Fibroblast of skin of back (primary cell): Measurements from ENCODE around the gene KRT40.

ENCODE experiments used
- DNase-seq: peaks from one replicate; pipeline ENCODE4 v3.0.0-alpha.2; 2013

The KRT40 gene

DNA sequence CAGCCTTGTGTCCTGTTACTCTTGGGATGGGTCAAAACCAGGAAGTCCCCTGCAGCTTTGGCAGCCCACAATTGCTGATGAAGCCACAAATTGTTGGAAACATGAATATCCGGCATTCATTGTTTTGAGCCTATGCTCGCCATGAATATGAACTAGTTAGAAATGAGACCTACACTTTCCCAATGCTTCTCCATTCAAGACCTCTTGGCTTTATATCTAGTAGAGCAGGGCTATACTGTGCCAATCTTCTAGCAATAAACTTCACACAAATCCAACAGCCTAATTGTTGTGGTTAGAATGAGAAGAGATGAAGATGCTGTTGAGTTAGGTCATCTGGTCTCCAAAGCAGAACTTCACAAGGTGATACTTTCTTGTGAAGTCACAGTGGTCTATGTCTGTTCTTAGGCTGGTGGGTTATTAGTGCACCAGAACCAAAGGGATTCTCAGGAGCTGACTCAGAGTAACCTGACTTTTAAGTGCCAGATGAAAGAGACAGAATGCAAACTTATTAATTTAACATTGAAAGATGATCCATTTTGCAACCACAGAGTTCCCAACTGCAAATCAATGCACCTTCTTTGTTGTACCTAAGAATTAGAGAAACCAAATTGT is 33.0 kb downstream of the KRT40 start:
- DNase-seq = no peak

DNA sequence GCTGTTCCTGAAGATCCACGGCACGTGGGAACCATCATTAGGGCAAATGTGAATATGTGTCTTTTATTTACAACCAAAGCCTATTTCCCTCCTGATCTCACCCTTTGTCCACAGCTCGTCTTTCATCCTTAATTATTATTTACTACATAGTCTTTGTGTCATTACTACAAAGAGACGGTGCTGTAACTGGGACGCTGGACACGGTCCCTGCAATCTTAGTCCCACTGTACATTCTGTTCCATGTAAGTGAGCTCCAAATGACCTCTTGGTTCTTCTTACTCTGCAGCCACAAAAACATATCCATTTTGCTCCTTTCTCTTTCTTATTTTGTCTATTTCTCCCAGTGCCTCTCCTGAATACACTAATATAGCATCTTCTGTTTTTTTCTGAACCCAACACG is 34.0 kb downstream of the KRT40 start:
- DNase-seq = no peak

GRCh38 chr17:40949418-40949817 is 34.7 kb downstream of the KRT40 start:
- no peak for DNase-seq

DNA sequence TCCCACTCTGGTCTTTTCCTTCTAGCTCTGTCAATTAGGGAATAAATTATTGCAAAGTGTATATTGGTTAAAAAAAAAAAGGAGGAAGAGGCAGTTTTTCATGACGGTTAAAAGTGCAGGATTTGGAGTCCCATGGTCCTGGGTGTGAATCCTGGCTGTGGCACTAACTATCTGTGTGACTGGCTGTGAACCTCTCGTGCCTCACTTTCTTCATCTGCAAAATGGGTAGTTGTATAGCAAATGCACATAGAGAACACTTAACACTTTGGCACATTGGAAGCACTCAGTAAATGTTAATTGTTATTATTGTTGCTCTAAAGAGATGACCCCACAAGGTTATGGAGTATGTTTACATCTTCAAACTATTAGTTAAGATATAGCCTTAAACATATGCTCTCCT is 36.2 kb downstream of the KRT40 start:
- no peak for DNase-seq

- DNase-seq = no peak
Observed at GRCh38 chr17:40945414-40945813, 38.7 kb downstream of the KRT40 start.

- no peak for DNase-seq
Observed at GRCh38 chr17:40944531-40944930, 39.6 kb downstream of the KRT40 start.

GRCh38 chr17:40942553-40942952 is 41.6 kb downstream of the KRT40 start:
- no peak for DNase-seq

- DNase-seq = no peak
Observed at GRCh38 chr17:40940266-40940665, 43.9 kb downstream of the KRT40 start.

DNA sequence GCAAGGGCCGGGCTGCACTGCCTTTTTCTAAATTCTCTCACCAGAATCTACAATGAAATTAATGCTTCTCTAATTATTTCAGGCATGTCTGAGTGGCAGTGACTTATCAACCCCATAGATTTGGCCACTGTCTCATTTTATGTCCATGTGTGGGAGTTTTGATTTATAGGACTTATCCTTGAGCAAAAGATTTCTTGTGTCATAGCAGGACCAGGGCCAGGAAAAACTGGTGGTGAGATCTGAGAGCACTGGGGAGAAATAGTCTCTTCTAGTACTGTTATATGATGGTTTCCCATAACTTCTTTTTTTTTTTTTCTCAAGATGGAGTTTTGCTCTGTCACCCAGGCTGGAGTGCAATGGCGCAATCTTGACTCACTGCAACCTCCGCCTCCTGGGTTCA is 45.1 kb downstream of the KRT40 start:
- no peak for DNase-seq

DNA sequence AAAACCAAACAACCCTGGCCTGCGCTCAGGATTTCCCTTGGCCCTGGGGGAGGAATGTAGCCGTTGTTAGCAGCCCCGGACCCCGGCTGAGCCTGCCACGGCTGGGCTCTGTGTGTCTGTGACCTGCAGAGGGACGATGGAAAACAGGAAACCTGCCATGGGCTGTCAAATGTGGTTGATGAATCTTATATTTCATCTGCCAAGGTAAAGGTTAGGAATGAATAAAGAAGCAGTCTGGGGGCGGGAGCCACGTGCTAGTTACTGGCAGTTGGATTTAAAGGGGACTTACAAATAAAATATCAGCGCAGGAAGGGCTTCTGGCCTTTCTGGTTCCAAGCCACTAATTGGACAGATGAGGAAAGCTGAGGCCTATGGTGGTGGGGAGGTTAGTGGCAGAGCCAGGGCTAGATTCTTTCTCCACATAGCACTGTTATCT is 46.7 kb downstream of the KRT40 start, which contains the start of gene KRT23:
KRT23 (minus strand) TSS at position 263 of the 436 bp plus-strand sequence. CDS start 1,043 bp downstream, outside the sequence.
- no peak for DNase-seq

DNA sequence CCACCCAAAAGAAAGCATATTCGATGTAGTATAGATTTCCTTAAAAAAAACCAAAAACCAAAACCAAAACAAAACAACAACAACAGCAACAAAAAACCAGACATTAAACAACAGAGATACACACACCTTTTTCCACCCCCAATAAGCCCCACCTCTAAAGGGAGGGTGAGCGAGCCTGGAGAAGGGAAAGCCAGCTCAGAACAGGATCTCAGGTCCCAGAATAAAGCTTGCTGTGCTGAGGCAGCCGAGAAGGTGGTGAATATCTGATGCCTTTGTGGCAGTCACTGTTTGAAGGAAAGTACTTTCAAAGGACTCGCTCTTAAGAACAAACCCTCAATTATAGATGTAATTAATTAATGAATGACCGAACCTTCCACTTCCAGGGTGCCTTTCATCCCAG is 47.1 kb downstream of the KRT40 start:
- no peak for DNase-seq

GRCh38 chr17:40936437-40936971 is 47.6 kb downstream of the KRT40 start:
- no peak for DNase-seq

DNA sequence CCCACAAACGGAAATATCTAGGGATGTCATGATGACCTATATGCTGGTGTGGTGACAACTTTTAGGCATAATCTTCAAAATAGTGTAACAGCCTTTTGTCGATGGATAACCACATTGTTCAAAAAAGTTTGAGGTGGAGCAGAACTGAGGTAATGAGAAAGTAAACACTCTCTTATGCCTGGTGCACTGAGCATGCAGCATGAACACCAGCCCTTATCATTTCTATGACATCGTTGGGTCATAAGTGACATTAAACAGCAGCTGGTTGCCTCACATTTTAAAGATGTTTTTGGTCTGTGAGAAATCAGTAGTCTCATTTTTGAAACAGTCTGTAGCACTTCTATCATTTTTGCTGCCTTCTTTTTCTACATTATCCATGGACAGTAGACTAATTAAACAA is 48.5 kb downstream of the KRT40 start:
- no peak for DNase-seq

DNA sequence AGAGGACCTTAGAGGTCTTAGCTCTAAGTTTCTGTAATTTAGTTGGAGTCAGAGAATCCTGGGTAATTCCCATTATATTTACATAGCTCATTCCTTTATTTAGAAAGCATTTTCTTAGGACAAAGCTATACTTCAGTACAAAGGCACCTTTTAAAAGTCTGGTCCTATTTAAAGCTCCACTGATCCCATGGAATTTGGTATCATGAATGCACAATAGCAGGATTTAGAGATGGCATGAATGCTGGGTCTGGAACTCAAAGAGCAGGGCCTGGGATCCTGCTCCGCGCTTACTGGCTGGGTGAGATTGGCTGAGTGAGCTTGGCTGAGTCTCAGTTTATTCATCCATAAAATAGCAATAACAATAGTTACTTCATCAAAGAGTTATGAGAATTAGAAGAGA is 51.5 kb downstream of the KRT40 start:
- DNase-seq = no peak

- no peak for DNase-seq
Observed at GRCh38 chr17:40931311-40931710, 52.8 kb downstream of the KRT40 start.
